HEK293 (cell line): ENCODE results near the gene LCN12.

Source experiments
- CTCF ChIA-PET: fragments of 350-600 bp; formaldehyde crosslinking; extraction: SDS; loops from one replicate; lab custom pipeline; 2021; ENCODE audit warnings: antibody characterized with exemption; lab: Yijun Ruan, JAX
- POLR2A ChIA-PET: fragments of 300-600 bp; formaldehyde crosslinking; extraction: SDS; loops from one replicate; lab custom pipeline; 2020; ENCODE audit warnings: antibody characterized with exemption, inconsistent platforms; lab: Yijun Ruan, JAX
- H3K27ac ChIP-seq: fragments of 200-500 bp; sonication (Bioruptor generic); 2 replicates; pipeline ENCODE4 v1.5.1; 2014; ENCODE audit warnings: low read depth, low read length, control low read depth, inconsistent platforms; ENCODE audit errors: extremely low read depth
- H3K36me3 ChIP-seq, 2 experiments: fragments of 200-500 bp in 1 of 2; sonication (Bioruptor generic) in 1 of 2; 1 replicate in 1 of 2; 2 replicates in 1 of 2; pipeline ENCODE4 v1.5.1; 2014 to 2017; ENCODE audit warnings: inconsistent platforms in 2 of 2, low read length in 2 of 2; ENCODE audit not compliant: control insufficient read depth in 2 of 2, insufficient read depth in 1 of 2
- H3K4me1 ChIP-seq: fragments of 200-500 bp; sonication (Bioruptor generic); 2 replicates; pipeline ENCODE4 v1.5.1; 2014; ENCODE audit warnings: mild to moderate bottlenecking, low read length, inconsistent platforms; ENCODE audit not compliant: control insufficient read depth, insufficient read depth
- H3K4me3 ChIP-seq: 2 replicates; pipeline ENCODE4 v1.5.1; 2011; ENCODE audit warnings: low read depth, mild to moderate bottlenecking, control low read depth, low read length, moderate library complexity
- H3K9me3 ChIP-seq: fragments of 200-500 bp; sonication (Bioruptor generic); 2 replicates; pipeline ENCODE4 v1.5.1; 2014; ENCODE audit warnings: low read depth, low read length, inconsistent platforms; ENCODE audit not compliant: control insufficient read depth, insufficient read depth
- CTCF ChIP-seq: fragments of 450-650 bp; formaldehyde crosslinking; IDR thresholded peaks from 2 replicates; pipeline ENCODE4 v1.5.1; 2016; ENCODE audit warnings: missing biosample characterization, missing genetic modification characterization
- EGR2 ChIP-seq: fragments of 450-650 bp; formaldehyde crosslinking; IDR thresholded peaks from 2 replicates; pipeline ENCODE4 v1.5.1; 2016; ENCODE audit warnings: low read depth, missing biosample characterization, missing genetic modification characterization
- GFI1B ChIP-seq: fragments of 450-650 bp; formaldehyde crosslinking; IDR thresholded peaks from 2 replicates; pipeline ENCODE4 v1.5.1; 2016; ENCODE audit warnings: missing biosample characterization, missing genetic modification characterization
- GLIS1 ChIP-seq: fragments of 450-650 bp; formaldehyde crosslinking; IDR thresholded peaks from 2 replicates; pipeline ENCODE4 v1.5.1; 2016; ENCODE audit warnings: missing biosample characterization, missing genetic modification characterization
- IKZF3 ChIP-seq: fragments of 450-650 bp; IDR thresholded peaks from 2 replicates; pipeline ENCODE4 v1.5.0; 2018; ENCODE audit warnings: missing biosample characterization, mild to moderate bottlenecking, missing genetic modification characterization, moderate library complexity
- KLF1 ChIP-seq: fragments of 450-650 bp; formaldehyde crosslinking; IDR thresholded peaks from 2 replicates; pipeline ENCODE4 v1.5.1; 2016; ENCODE audit warnings: missing biosample characterization, missing genetic modification characterization
- MEIS1 ChIP-seq: sonication (generic); formaldehyde crosslinking; IDR thresholded peaks from 2 replicates; pipeline ENCODE4 v1.8.1; 2022; ENCODE audit warnings: missing genetic modification reagents, mild to moderate bottlenecking, borderline replicate concordance
- PRDM1 ChIP-seq: fragments of 450-650 bp; formaldehyde crosslinking; IDR thresholded peaks from 2 replicates; pipeline ENCODE4; 2016; ENCODE audit warnings: missing biosample characterization, missing genetic modification characterization
- SP7 ChIP-seq: fragments of 450-650 bp; formaldehyde crosslinking; IDR thresholded peaks from 2 replicates; pipeline ENCODE4 v1.5.1; 2016; ENCODE audit warnings: missing biosample characterization, missing genetic modification characterization
- ZBTB20 ChIP-seq: fragments of 450-650 bp; formaldehyde crosslinking; IDR thresholded peaks from 2 replicates; pipeline ENCODE4 v1.5.1; 2016; ENCODE audit warnings: missing biosample characterization, missing genetic modification characterization
- ZBTB21 ChIP-seq: fragments of 450-650 bp; formaldehyde crosslinking; IDR thresholded peaks from 2 replicates; pipeline ENCODE4 v1.5.1; 2017; ENCODE audit warnings: missing biosample characterization, missing genetic modification characterization
- ZBTB48 ChIP-seq: fragments of 450-650 bp; formaldehyde crosslinking; IDR thresholded peaks from 2 replicates; pipeline ENCODE4 v1.5.1; 2016; ENCODE audit warnings: missing biosample characterization, missing genetic modification characterization
- ZBTB8A ChIP-seq: fragments of 450-650 bp; formaldehyde crosslinking; IDR thresholded peaks from 2 replicates; pipeline ENCODE4 v1.5.1; 2016; ENCODE audit warnings: missing biosample characterization, missing genetic modification characterization
- ZFHX2 ChIP-seq: fragments of 450-650 bp; formaldehyde crosslinking; conservative IDR thresholded peaks from 2 replicates; pipeline ENCODE4 v1.5.1; 2016; ENCODE audit warnings: missing biosample characterization, missing genetic modification characterization
- ZNF112 ChIP-seq: fragments of 450-650 bp; formaldehyde crosslinking; IDR thresholded peaks from 2 replicates; pipeline ENCODE4 v1.5.0; 2017; ENCODE audit warnings: missing biosample characterization, missing genetic modification characterization
- ZNF121 ChIP-seq: fragments of 450-650 bp; formaldehyde crosslinking; IDR thresholded peaks from 2 replicates; pipeline ENCODE4 v1.5.1; 2016; ENCODE audit warnings: missing biosample characterization, missing genetic modification characterization
- ZNF2 ChIP-seq: fragments of 450-650 bp; formaldehyde crosslinking; IDR thresholded peaks from 2 replicates; pipeline ENCODE4 v1.5.1; 2016; ENCODE audit warnings: missing biosample characterization, missing genetic modification characterization
- ZNF274 ChIP-seq, 2 experiments: fragments of 200-500 bp in 1 of 2; fragments of 450-650 bp in 1 of 2; sonication (Bioruptor generic) in 1 of 2; formaldehyde crosslinking in 1 of 2; IDR thresholded peaks; 2 replicates each; pipeline versions ENCODE4 v1.5.1 to v1.6.1; 2014 to 2016; ENCODE audit warnings: borderline replicate concordance in 1 of 2, inconsistent platforms in 1 of 2, low read length in 1 of 2, missing biosample characterization in 1 of 2, missing genetic modification characterization in 1 of 2
- ZNF324 ChIP-seq: fragments of 450-650 bp; formaldehyde crosslinking; IDR thresholded peaks from 2 replicates; pipeline ENCODE4 v1.5.1; 2016; ENCODE audit warnings: missing biosample characterization, missing genetic modification characterization
- ZNF366 ChIP-seq: fragments of 450-650 bp; formaldehyde crosslinking; conservative IDR thresholded peaks from 2 replicates; pipeline ENCODE4 v1.5.1; 2016; ENCODE audit warnings: missing biosample characterization, missing genetic modification characterization
- ZNF404 ChIP-seq: fragments of 450-650 bp; formaldehyde crosslinking; IDR thresholded peaks from 2 replicates; pipeline ENCODE4 v1.5.1; 2017; ENCODE audit warnings: missing biosample characterization, missing genetic modification characterization
- ZNF423 ChIP-seq: fragments of 450-650 bp; formaldehyde crosslinking; IDR thresholded peaks from 2 replicates; pipeline ENCODE4 v1.5.1; 2016; ENCODE audit warnings: missing biosample characterization, missing genetic modification characterization
- ZNF561 ChIP-seq: fragments of 450-650 bp; IDR thresholded peaks from 2 replicates; pipeline ENCODE4 v1.5.1; 2018; ENCODE audit warnings: missing biosample characterization, missing genetic modification characterization, borderline replicate concordance
- ZNF830 ChIP-seq: fragments of 450-650 bp; IDR thresholded peaks from 2 replicates; pipeline ENCODE4 v1.5.0; 2018; ENCODE audit warnings: missing biosample characterization, missing genetic modification characterization, low read depth, mild to moderate bottlenecking, moderate library complexity
- TF ChIP-seq, protein P1 (sequence below): fragments of 450-650 bp; formaldehyde crosslinking; IDR thresholded peaks from 2 replicates; pipeline ENCODE4 v1.5.1; 2017; ENCODE audit warnings: missing biosample characterization, mild to moderate bottlenecking, missing genetic modification characterization, moderate library complexity
- TF ChIP-seq, protein P2 (sequence below): fragments of 450-650 bp; formaldehyde crosslinking; IDR thresholded peaks from 2 replicates; pipeline ENCODE4 v1.5.1; 2017; ENCODE audit warnings: missing biosample characterization, missing genetic modification characterization

The LCN12 gene

GRCh38 chr9:136965771-136966484, 13.9 kb downstream of the LCN12 start:
- TF ChIP-seq ZNF2 (no peak), ZNF423 (tag by site-specific recombination) (no peak), ZBTB20 (tag by site-specific recombination) (no peak), ZNF404 (no peak), KLF1 (peak; percentile 30; the same call in 1 of the 2 replicates), ZNF112 (tag by site-specific recombination) (no peak), ZBTB21 (tag by site-specific recombination) (0 out of 2 replicates have a peak, but pooled peaks have one; percentile 41), SP7 (tag by site-specific recombination) (0 out of 2 replicates have a peak, but pooled peaks have one; percentile 20), ZNF366 (tag by site-specific recombination) (0 out of 2 replicates have a peak, but pooled peaks have one; percentile 13), ZBTB8A (tag by site-specific recombination) (peak; percentile 83), ZBTB48 (tag by site-specific recombination) (peak; percentile 93), PRDM1 (tag by site-specific recombination) (peak; percentile 65; the same call in 1 of the 2 replicates)
- TF ChIP-seq, protein P1, sequence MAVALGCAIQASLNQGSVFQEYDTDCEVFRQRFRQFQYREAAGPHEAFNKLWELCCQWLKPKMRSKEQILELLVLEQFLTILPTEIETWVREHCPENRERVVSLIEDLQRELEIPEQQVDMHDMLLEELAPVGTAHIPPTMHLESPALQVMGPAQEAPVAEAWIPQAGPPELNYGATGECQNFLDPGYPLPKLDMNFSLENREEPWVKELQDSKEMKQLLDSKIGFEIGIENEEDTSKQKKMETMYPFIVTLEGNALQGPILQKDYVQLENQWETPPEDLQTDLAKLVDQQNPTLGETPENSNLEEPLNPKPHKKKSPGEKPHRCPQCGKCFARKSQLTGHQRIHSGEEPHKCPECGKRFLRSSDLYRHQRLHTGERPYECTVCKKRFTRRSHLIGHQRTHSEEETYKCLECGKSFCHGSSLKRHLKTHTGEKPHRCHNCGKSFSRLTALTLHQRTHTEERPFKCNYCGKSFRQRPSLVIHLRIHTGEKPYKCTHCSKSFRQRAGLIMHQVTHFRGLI (tag by site-specific recombination), result 0 out of 2 replicates have a peak, but pooled peaks have one; percentile 25
- ChIA-PET POLR2A (interaction anchor here (0.7 to 1.0 kb wide), 2 partner anchors 15 to 105 kb away, joined by 3 to 8 read pairs; no protein-coding TSS in a partner anchor), CTCF (interaction anchor here (0.7 to 1.7 kb wide), 3 partner anchors 9 to 75 kb away, joined by 3 to 11 read pairs (median 5); no protein-coding TSS in a partner anchor)
- no peaks in the 10 kb centered on the region for H3K36me3 ChIP-seq
- H3K27ac ChIP-seq, result no peak overlapping the region
- H3K9me3 ChIP-seq, result no peaks in the 10 kb centered on the region
- no peaks in the 10 kb centered on the region for H3K4me1 ChIP-seq
- no peak overlapping the region for H3K4me3 ChIP-seq

DNA sequence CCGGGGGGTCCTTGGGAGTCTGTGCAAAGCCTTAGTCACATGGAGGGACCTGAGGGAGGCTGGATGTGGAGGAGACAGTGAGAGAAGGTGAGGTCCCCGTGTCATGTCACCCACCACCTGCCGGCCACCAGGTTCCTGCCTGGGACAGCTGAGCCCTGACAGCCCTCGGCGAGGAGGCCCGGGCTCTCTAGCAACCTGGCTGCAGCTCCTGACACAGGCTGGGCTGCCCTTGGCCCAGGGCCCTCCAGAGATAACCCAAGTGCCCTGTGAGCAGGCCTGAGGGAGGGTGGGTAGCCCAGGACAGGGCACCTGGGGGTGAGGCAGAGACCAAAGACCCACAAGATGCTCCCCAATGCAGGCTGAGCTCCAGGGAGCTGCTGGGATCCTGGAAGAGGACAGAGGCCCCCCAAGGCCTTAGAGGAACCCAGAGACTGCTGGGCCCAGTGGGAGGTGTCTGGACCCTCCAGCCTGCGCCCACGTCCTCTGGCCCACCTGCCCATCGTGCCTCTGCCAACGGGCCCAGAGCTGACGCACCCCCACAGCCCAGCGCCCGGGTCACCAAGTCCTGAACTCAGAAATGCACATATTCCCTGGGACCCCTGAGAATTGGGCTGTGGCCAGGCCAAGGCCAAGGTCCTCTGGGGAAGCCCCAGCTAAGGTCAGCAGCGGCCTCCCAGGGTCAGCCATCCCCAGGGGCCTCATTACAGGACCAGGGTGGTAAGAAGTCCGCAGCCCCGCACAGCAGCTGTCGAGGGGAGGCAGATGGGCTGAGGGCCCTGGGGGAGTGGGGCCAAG, 16.5 kb downstream of the LCN12 start:
- H3K36me3 ChIP-seq, result no peaks in the 10 kb centered on the region
- H3K27ac ChIP-seq, result no peak overlapping the region
- CTCF ChIA-PET, result interaction anchor here (1.5 kb wide), 1 partner anchor 67 kb away, joined by 3 read pairs; no protein-coding TSS in a partner anchor
- TF ChIP-seq GLIS1 (tag by site-specific recombination), result peak; percentile 52
- 0 out of 2 replicates have a peak, but pooled peaks have one; percentile 11 for TF ChIP-seq ZBTB8A (tag by site-specific recombination)
- TF ChIP-seq IKZF3 (tag by site-specific recombination), result no peak
- no peak for TF ChIP-seq ZNF324 (tag by site-specific recombination)
- H3K4me3 ChIP-seq, result no peak overlapping the region
- no peaks in the 10 kb centered on the region for H3K4me1 ChIP-seq
- POLR2A ChIA-PET, result interaction anchor here (1.0 kb wide), 1 partner anchor 20 kb away, joined by 3 read pairs; no protein-coding TSS in a partner anchor
- no peaks in the 10 kb centered on the region for H3K9me3 ChIP-seq

GRCh38 chr9:136969150-136969549, 17.1 kb downstream of the LCN12 start:
- H3K4me3 ChIP-seq, result no peak overlapping the region
- CTCF ChIA-PET, result interaction anchor here (1.5 kb wide), 1 partner anchor 66 kb away, joined by 3 read pairs; no protein-coding TSS in a partner anchor
- H3K36me3 ChIP-seq, result no peaks in the 10 kb centered on the region
- H3K4me1 ChIP-seq, result no peaks in the 10 kb centered on the region
- H3K9me3 ChIP-seq, result no peaks in the 10 kb centered on the region
- H3K27ac ChIP-seq, result no peak overlapping the region
- POLR2A ChIA-PET, result interaction anchor here (1.0 kb wide), 1 partner anchor 21 kb away, joined by 3 read pairs; no protein-coding TSS in a partner anchor
- no peak for TF ChIP-seq CTCF (tag by site-specific recombination)
- peak; percentile 47 for TF ChIP-seq EGR2 (tag by site-specific recombination)
- TF ChIP-seq ZNF121 (tag by site-specific recombination), result no peak
- no peak for TF ChIP-seq MEIS1 (CRISPR knock-in tag)
- peak; percentile 39 for TF ChIP-seq ZFHX2 (tag by site-specific recombination)
- TF ChIP-seq, protein P2, sequence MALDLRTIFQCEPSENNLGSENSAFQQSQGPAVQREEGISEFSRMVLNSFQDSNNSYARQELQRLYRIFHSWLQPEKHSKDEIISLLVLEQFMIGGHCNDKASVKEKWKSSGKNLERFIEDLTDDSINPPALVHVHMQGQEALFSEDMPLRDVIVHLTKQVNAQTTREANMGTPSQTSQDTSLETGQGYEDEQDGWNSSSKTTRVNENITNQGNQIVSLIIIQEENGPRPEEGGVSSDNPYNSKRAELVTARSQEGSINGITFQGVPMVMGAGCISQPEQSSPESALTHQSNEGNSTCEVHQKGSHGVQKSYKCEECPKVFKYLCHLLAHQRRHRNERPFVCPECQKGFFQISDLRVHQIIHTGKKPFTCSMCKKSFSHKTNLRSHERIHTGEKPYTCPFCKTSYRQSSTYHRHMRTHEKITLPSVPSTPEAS (tag by site-specific recombination), result no peak
- no peak for TF ChIP-seq ZNF561
- TF ChIP-seq ZNF274 (IDR thresholded peaks at IDR 0.05; ENCODE audit: low read length), result no peak
- no peak for TF ChIP-seq ZNF274 (tag by site-specific recombination; IDR thresholded peaks at IDR 0.05; ENCODE audit: borderline replicate concordance)
- no peak for TF ChIP-seq ZNF830 (tag by site-specific recombination)
- no peak for TF ChIP-seq GFI1B (tag by site-specific recombination)
